CD4-positive, alpha-beta T cell (primary cell): Measurements from ENCODE around the gene AMD1. TPM values are rescaled to one million over a fixed set of nuclear protein-coding genes. Genes with fewer than 3 reads are reported as not detected.

Experiments used
- ATAC-seq: fragments of 200-7000 bp; cut with Tn5 transposase; one replicate; pipeline ENCODE4 v1.10.0; 2022; ENCODE audit warnings: mild to moderate bottlenecking; ENCODE audit not compliant: poor library complexity
- CTCF ChIA-PET: fragments of 350-600 bp; sonication (Branson Sonifier 250); formaldehyde crosslinking; loops from one replicate; lab custom pipeline; 2021; ENCODE audit warnings: antibody characterized with exemption, inconsistent platforms; lab: Charles Lee
- POLR2A ChIA-PET: fragments of 350-600 bp; sonication (Branson Sonifier 250); formaldehyde crosslinking; loops from one replicate; lab custom pipeline; 2021; ENCODE audit warnings: antibody characterized with exemption, inconsistent platforms; lab: Charles Lee
- DNase-seq, 14 experiments: peaks; one replicate each; pipeline ENCODE4 v3.0.0-alpha.2; 2013 to 2020; ENCODE audit warnings: mixed read lengths in 2 of 14
- H3K27ac ChIP-seq, 2 donors: one replicate each; pipeline versions ENCODE4 v1.5.1 to v1.7.0; 2013; ENCODE audit warnings: low read length in 2 of 2, low read depth in 1 of 2, mild to moderate bottlenecking in 1 of 2
- H3K27me3 ChIP-seq, 2 experiments: 1 replicate in 1 of 2; 2 replicates in 1 of 2; pipeline versions ENCODE4 v1.6.1 to v1.7.0; 2013; ENCODE audit warnings: low read length in 2 of 2, control low read depth in 1 of 2, mild to moderate bottlenecking in 1 of 2, moderate library complexity in 1 of 2; ENCODE audit not compliant: insufficient read depth in 2 of 2, control insufficient read depth in 1 of 2
- H3K36me3 ChIP-seq: one replicate; pipeline ENCODE4 v1.6.1; 2013; ENCODE audit warnings: low read length, control low read depth; ENCODE audit not compliant: insufficient read depth
- H3K4me1 ChIP-seq: one replicate; pipeline ENCODE4 v1.6.1; 2013; ENCODE audit warnings: low read length, control low read depth; ENCODE audit not compliant: insufficient read depth
- H3K4me3 ChIP-seq: one replicate; pipeline ENCODE4 v1.5.1; 2013; ENCODE audit warnings: mild to moderate bottlenecking, low read length, moderate library complexity
- H3K9me3 ChIP-seq, 2 experiments: 1 replicate in 1 of 2; 2 replicates in 1 of 2; pipeline versions ENCODE4 v1.6.1 to v1.7.0; 2013; ENCODE audit warnings: low read length in 2 of 2, mild to moderate bottlenecking in 2 of 2, control low read depth in 1 of 2, moderate library complexity in 1 of 2; ENCODE audit not compliant: control insufficient read depth in 1 of 2, insufficient read depth in 1 of 2
- H3K27ac Mint-ChIP-seq: one replicate; pipeline ENCODE4 v1.8.0; 2020; ENCODE audit warnings: mixed read lengths
- H3K27me3 Mint-ChIP-seq: one replicate; pipeline ENCODE4 v1.8.0; 2021; ENCODE audit warnings: mixed read lengths
- H3K36me3 Mint-ChIP-seq: one replicate; pipeline ENCODE4 v1.8.0; 2021; ENCODE audit warnings: low read depth, mixed read lengths
- H3K4me1 Mint-ChIP-seq: one replicate; pipeline ENCODE4 v1.8.0; 2021; ENCODE audit warnings: low read depth, mixed read lengths
- H3K4me3 Mint-ChIP-seq: one replicate; pipeline ENCODE4 v1.8.0; 2020; ENCODE audit warnings: mild to moderate bottlenecking, mixed read lengths
- H3K9me3 Mint-ChIP-seq: one replicate; pipeline ENCODE4 v1.8.0; 2020; ENCODE audit warnings: mixed read lengths
- CTCF ChIP-seq: fragments of 200-600 bp; IDR thresholded peaks from one replicate; pipeline ENCODE4 v1.8.0; 2022; ENCODE audit warnings: antibody characterized with exemption, mild to moderate bottlenecking
- intact Hi-C, 2 experiments: fragments of 100-400 bp; cut with DNase I in 1 of 2; cut with micrococcal nuclease in 1 of 2; formaldehyde crosslinking; loops; one replicate each; pipeline versions ENCODE4 v1.15.1 to v1.9.0; 2023 to 2025; cut with DNase I, micrococcal nuclease
- total RNA-seq, 174 experiments: library from RNA in 2 of 174; stranded (reverse) in 2 of 174; gene quantifications; one replicate each; pipeline ENCODE4 v1.2.3 and lab custom pipeline; 2021 to 2026

The AMD1 gene
- total RNA-seq, 2 experiments from 2014 or later, result 165 to 174 TPM

DNA sequence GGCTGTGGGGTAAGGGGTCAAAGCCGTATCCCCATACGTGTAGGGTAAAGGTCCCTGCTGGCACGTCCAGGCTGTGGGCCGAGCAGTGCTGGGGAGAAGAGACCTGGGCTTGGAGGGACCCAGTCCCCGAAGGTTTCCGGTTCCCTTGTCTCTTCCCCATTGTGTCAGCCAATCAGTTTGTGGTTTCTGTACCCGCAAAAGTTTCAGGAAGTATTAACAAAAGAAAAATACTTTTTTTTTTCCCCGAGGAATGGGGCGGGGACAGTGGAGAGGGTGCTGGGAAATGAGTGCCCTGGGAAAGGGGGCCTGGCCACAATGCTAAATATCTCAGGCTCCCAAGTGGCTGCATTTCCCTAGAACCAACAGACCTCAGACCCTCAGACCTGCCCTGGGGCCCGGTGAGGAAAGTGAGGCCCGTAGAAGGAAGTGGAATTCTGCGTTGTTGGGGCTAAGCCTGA is 15.2 kb upstream of the AMD1 start:
- H3K27me3 ChIP-seq, result no peaks in the 10 kb centered on the region
- H3K4me3 Mint-ChIP-seq, result no peak overlapping the region
- peak overlapping the region; percentile 5 for H3K4me3 ChIP-seq
- CTCF ChIA-PET, result no interaction called here
- POLR2A ChIA-PET, result no interaction called here
- intact Hi-C loops, result no loop called here
- H3K36me3 Mint-ChIP-seq, result no peaks in the 10 kb centered on the region
- no peaks in the 10 kb centered on the region for H3K36me3 ChIP-seq
- no peaks in the 10 kb centered on the region for H3K27me3 Mint-ChIP-seq
- peak in 3 of 14 experiments; percentile 16 to 46 (median 44) for DNase-seq
- no peaks in the 10 kb centered on the region for H3K9me3 Mint-ChIP-seq
- H3K27ac ChIP-seq, result no peak overlapping the region
- peaks cover 0 to 5% of the 10 kb centered on the region in 2 experiments for H3K9me3 ChIP-seq
- peaks cover 6% of the 10 kb centered on the region for H3K4me1 Mint-ChIP-seq
- no peak for ATAC-seq
- no peak for TF ChIP-seq CTCF
- peaks cover 13% of the 10 kb centered on the region for H3K4me1 ChIP-seq
- no peak overlapping the region for H3K27ac Mint-ChIP-seq

DNA sequence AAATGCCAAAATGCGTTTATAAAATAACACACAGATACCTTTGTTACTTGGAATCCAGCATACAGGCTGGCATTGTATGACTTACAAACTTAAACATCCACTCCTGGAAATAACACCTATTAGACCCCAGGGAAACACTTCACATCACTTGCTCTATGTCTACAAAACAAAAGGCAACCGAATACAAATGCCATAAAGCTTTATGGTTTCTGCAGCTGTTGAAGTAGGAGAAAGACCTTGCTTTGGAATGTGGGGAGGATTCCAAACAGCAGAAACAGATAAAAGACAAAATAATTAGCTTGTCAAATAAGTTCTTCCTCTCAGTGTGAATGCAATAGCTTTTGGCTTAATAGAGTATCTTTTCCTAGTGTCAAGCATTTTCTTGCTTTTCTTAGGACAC is 9.8 kb upstream of the AMD1 start:
- Histone ChIP-seq H3K9me3 (no peaks in the 10 kb centered on the region), H3K36me3 (no peaks in the 10 kb centered on the region), H3K27me3 (no peaks in the 10 kb centered on the region), H3K4me3 (no peak overlapping the region), H3K27ac (no peak overlapping the region), H3K4me1 (peaks cover 14% of the 10 kb centered on the region)
- Mint-ChIP-seq H3K27ac (no peak overlapping the region), H3K36me3 (no peaks in the 10 kb centered on the region), H3K9me3 (no peaks in the 10 kb centered on the region), H3K4me1 (peaks cover 5% of the 10 kb centered on the region), H3K27me3 (no peaks in the 10 kb centered on the region), H3K4me3 (no peak overlapping the region)
- DNase-seq (no peak), ATAC-seq (no peak)
- no peak for TF ChIP-seq CTCF
- POLR2A ChIA-PET, result interaction anchor here (2.0 to 4.1 kb wide), 2 partner anchors 11 to 49 kb away, joined by 11 to 55 read pairs; partner anchors contain the start of genes AMD1 and CDK19
- CTCF ChIA-PET, result interaction anchor here (1.0 kb wide), 1 partner anchor 9 kb away, joined by 5 read pairs; the partner anchor contains the start of gene AMD1
- intact Hi-C loops, result no loop called here

DNA sequence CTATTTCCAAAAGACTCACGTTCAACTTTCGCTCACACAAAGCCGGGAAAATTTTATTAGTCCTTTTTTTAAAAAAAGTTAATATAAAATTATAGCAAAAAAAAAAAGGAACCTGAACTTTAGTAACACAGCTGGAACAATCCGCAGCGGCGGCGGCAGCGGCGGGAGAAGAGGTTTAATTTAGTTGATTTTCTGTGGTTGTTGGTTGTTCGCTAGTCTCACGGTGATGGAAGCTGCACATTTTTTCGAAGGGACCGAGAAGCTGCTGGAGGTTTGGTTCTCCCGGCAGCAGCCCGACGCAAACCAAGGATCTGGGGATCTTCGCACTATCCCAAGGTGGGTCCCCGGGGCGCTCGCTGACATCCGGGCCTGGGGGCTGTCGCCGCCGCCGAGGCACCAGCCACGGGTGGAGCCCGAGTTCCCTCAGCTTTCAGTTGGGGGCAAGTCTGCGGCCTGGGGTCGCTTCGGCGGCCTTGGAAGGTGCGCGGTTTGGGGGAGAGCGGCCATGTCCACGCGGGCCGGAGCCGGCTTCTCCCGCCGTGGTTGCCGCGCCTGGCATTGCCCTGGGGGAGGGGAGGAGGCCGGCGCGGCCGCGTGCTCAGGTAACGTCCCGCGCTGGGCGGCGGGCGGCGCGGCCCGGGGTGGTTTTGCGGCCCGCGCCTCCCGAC is 429 bp downstream of the AMD1 start:
- Histone ChIP-seq H3K4me1 (peaks cover 25% of the 10 kb centered on the region), H3K36me3 (no peaks in the 10 kb centered on the region), H3K27me3 (no peaks in the 10 kb centered on the region), H3K27ac (peak overlapping the region; percentile 74 to 91), H3K9me3 (no peaks in the 10 kb centered on the region), H3K4me3 (peak overlapping the region; percentile 78)
- Mint-ChIP-seq H3K4me3 (no peak overlapping the region), H3K36me3 (peaks cover 26% of the 10 kb centered on the region), H3K27me3 (no peaks in the 10 kb centered on the region), H3K27ac (peak overlapping the region; percentile 99), H3K9me3 (no peaks in the 10 kb centered on the region), H3K4me1 (peaks cover 45% of the 10 kb centered on the region)
- ChIA-PET CTCF (interaction anchor here (1.5 to 2.1 kb wide), 3 partner anchors 10 to 193 kb away, joined by 5 to 6 read pairs (median 6); partner anchors contain the start of gene CDK19), POLR2A (interaction anchor here (0.6 to 9.1 kb wide), 55 partner anchors 10 to 1780 kb away, joined by 3 to 809 read pairs (median 4); partner anchors contain the start of genes AK9, CD164, CDC40 and CDK19)
- TF ChIP-seq CTCF, result no peak
- intact Hi-C loops, result loop anchor here (1.0 to 10.0 kb wide), 9 partner anchors 58 to 1212 kb away; partner anchors contain the start of genes CDK19 (in 1 of the 2), FAM229B (in 1 of the 2), GTF3C6 (in 1 of the 2) and REV3L (in 1 of the 2)
- peak in 9 of 14 experiments; percentile 22 to 65 (median 39) for DNase-seq
- peak; percentile 21 for ATAC-seq
